Mononuclear cell (primary cell): ENCODE results near the gene MAGI1. TPM values are rescaled to one million over a fixed set of nuclear protein-coding genes. Genes with fewer than 3 reads are reported as not detected.

Source experiments
- H3K27me3 ChIP-seq: 2 replicates; pipeline ENCODE4 v1.6.0; 2011; ENCODE audit warnings: low read length, control low read depth; ENCODE audit not compliant: insufficient read depth
- H3K4me1 ChIP-seq: 2 replicates; pipeline ENCODE4 v1.5.1; 2011; ENCODE audit warnings: mild to moderate bottlenecking, low read length, control low read depth; ENCODE audit not compliant: insufficient read depth
- H3K4me3 ChIP-seq: 2 replicates; pipeline ENCODE4 v1.5.1; 2011; ENCODE audit warnings: mild to moderate bottlenecking, low read length, moderate library complexity
- H3K9me3 ChIP-seq: 2 replicates; pipeline ENCODE4 v1.5.1; 2011; ENCODE audit warnings: low read depth, mild to moderate bottlenecking, control low read depth, low read length
- total RNA-seq: library from RNA; depleted of rRNA; stranded (reverse); fragments of >200 nt; gene quantifications from one replicate; pipeline ENCODE4 v1.2.3, GENCODE V29; 2012

Gene MAGI1
- total RNA-seq, 1 donor: not detected

- Histone ChIP-seq H3K9me3 (no peaks in the 10 kb centered on the region), H3K4me1 (no peaks in the 10 kb centered on the region), H3K4me3 (no peak overlapping the region), H3K27me3 (peaks cover 15% of the 10 kb centered on the region)
These were observed 687.0 kb downstream of the MAGI1 start for GRCh38 chr3:65351753-65352152.

- H3K4me3 ChIP-seq: no peak overlapping the region
- H3K27me3 ChIP-seq: peaks cover 8% of the 10 kb centered on the region
- no peaks in the 10 kb centered on the region for H3K4me1 ChIP-seq
- H3K9me3 ChIP-seq: no peaks in the 10 kb centered on the region
These were observed 687.8 kb downstream of the MAGI1 start for GRCh38 chr3:65350801-65351476.

DNA sequence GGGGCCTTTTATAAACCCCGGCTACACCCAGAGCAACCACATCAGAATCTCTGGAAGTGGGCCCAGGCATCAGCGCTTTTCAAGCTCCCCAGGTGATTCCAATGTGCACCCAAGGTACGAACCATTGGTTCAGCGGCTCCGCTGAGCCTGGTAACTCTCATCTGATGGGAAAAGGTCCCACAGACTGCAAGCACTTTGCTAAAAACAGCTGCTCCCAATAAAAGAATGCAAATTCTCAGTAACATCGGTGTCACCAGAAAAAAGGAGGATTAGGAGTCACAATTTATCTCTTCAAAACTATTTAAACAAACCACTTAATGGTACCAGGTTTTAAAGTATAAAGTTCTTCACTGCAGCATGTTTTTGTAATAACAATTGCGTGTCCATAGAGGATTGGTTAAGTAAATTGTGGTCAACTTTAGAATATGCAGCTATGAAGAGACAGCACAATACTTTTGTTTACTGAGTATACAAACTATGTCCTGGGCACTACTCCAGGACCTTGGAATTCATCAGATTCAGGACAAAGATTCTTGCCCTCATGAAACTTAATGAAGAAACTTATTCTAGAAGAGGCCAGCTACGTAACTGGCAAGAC, 690.2 kb downstream of the MAGI1 start:
- no peaks in the 10 kb centered on the region for H3K27me3 ChIP-seq

GRCh38 chr3:65347166-65347565, 691.6 kb downstream of the MAGI1 start:
- H3K4me3 ChIP-seq: no peak overlapping the region
- H3K4me1 ChIP-seq: no peaks in the 10 kb centered on the region
- H3K9me3 ChIP-seq: no peaks in the 10 kb centered on the region
- H3K27me3 ChIP-seq: no peaks in the 10 kb centered on the region

More for the DNA sequence above, 690.2 kb downstream of the MAGI1 start:
- Histone ChIP-seq H3K4me3 (no peak overlapping the region), H3K4me1 (no peaks in the 10 kb centered on the region), H3K9me3 (no peaks in the 10 kb centered on the region)

GRCh38 chr3:65344846-65345245, 693.9 kb downstream of the MAGI1 start:
- Histone ChIP-seq H3K4me1 (no peaks in the 10 kb centered on the region), H3K4me3 (no peak overlapping the region), H3K9me3 (no peaks in the 10 kb centered on the region), H3K27me3 (no peaks in the 10 kb centered on the region)

DNA sequence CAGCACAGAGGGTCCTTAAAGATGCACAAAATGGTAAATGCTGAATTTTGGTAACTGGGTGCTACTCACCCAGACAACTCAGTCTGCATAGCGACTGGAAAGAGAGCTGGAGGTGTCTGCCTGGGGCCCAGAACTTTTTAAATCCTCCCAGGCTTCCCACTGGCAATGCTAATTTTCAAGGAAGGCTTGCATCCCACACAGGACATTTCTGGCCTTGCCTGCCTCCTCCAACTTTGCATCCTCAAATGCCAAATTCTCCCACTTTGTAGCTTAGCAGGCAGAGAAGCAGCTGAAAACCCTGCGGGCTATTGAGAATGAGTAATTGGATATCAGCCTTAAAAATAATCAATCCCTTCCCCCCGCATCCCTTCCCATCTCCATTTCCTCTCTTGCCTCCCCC, 694.3 kb downstream of the MAGI1 start:
- Histone ChIP-seq H3K4me1 (no peaks in the 10 kb centered on the region), H3K9me3 (no peaks in the 10 kb centered on the region), H3K27me3 (no peaks in the 10 kb centered on the region), H3K4me3 (no peak overlapping the region)

DNA sequence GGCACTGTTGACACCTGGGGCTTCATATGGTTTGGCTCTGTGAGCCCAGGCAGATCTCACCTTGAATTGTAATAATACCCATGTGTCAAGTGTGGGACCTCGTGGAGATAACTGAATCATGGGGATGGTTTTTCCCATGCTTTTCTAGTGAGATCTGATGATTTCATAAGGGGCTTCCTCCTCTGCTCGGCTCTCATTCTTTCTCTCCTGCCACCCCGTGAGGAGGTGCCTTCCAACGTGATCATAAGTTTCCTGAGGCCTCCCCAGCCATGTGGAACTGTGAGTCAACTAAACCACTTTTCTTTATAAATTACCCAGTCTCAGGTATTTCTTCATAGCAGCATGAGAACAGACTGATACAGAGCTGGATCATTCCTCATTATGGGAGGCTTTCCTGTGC, 695.0 kb downstream of the MAGI1 start:
- Histone ChIP-seq H3K27me3 (no peaks in the 10 kb centered on the region), H3K9me3 (no peaks in the 10 kb centered on the region), H3K4me1 (no peaks in the 10 kb centered on the region), H3K4me3 (no peak overlapping the region)

- H3K9me3 ChIP-seq: no peaks in the 10 kb centered on the region
- H3K4me1 ChIP-seq: no peaks in the 10 kb centered on the region
These were observed 695.7 kb downstream of the MAGI1 start for GRCh38 chr3:65343026-65343425.

GRCh38 chr3:65342084-65342683, 696.5 kb downstream of the MAGI1 start:
- no peak overlapping the region for H3K4me3 ChIP-seq
- no peaks in the 10 kb centered on the region for H3K9me3 ChIP-seq
- no peaks in the 10 kb centered on the region for H3K27me3 ChIP-seq
- no peaks in the 10 kb centered on the region for H3K4me1 ChIP-seq

More at GRCh38 chr3:65343026-65343425, 695.7 kb downstream of the MAGI1 start:
- Histone ChIP-seq H3K4me3 (no peak overlapping the region), H3K27me3 (no peaks in the 10 kb centered on the region)

DNA sequence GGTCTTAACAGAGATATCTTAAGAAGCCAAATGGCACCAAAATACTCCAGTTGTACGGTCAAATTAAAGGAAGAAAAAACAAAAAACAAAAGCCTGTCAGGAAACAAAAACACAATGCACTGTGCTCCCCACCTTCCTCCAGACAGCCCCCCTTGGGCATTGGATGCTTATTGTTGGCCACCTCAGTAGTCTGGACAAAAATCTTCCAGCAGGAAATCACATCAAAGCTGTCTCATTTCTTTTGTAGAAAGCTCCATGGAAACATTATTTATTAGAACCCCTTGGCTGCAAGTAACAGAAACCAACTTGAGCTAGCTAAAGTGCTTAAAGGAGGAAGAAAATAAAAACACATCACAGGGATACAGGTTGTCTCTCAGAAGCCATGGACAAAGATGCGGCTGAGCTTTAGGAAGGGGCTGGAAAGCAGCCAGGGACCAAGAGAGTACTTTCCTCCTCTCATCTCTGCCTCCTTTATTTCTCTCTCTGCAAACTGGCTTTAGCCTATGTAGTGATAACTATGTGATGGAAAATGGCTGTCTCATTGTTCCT, 699.5 kb downstream of the MAGI1 start:
- Histone ChIP-seq H3K4me3 (no peak overlapping the region), H3K9me3 (no peaks in the 10 kb centered on the region), H3K4me1 (no peaks in the 10 kb centered on the region), H3K27me3 (no peaks in the 10 kb centered on the region)

DNA sequence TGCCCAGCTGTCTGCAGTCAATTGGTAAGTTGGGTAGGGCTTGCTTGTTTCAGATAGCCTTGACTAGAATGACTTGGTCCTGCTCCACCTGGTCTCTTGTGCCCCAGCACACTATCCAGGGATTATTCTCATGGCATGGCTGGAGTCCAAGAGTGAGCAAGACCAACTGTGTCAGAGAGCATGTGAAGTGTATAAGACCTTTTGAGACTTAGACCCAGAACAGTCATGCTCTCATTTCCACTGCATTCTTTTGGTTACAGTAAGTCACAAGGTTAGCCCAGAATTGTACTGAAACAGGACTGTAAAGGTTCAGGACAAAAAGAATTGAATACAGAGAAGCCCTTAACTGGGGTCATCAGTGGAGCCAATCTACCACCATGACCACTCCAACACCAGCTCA, 700.1 kb downstream of the MAGI1 start:
- H3K4me3 ChIP-seq: no peak overlapping the region
- H3K27me3 ChIP-seq: no peaks in the 10 kb centered on the region
- no peaks in the 10 kb centered on the region for H3K4me1 ChIP-seq
- no peaks in the 10 kb centered on the region for H3K9me3 ChIP-seq

DNA sequence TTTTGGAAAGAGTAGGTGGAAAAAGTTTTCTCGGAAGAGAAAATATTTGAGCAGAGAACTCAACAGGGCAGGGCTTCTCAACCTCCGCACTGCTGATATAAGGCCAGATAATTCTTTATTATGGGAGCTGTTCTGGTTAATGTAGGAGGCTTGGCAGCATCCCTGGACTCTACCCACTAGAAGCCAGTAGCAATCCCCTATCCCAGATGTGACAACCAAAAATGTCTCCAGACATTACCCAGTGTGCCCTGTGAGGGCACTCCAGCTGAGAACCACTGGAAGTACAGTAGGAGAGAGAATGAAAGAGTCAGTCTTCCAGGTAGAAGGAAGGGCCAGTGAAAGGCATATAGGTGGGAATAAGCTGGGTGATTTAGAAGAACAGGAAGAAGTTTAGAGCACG, 703.1 kb downstream of the MAGI1 start:
- Histone ChIP-seq H3K4me3 (no peak overlapping the region), H3K9me3 (no peaks in the 10 kb centered on the region), H3K27me3 (no peaks in the 10 kb centered on the region), H3K4me1 (no peaks in the 10 kb centered on the region)

GRCh38 chr3:65334045-65334665, 704.6 kb downstream of the MAGI1 start:
- Histone ChIP-seq H3K4me3 (no peak overlapping the region), H3K27me3 (no peaks in the 10 kb centered on the region), H3K4me1 (no peaks in the 10 kb centered on the region), H3K9me3 (no peaks in the 10 kb centered on the region)

DNA sequence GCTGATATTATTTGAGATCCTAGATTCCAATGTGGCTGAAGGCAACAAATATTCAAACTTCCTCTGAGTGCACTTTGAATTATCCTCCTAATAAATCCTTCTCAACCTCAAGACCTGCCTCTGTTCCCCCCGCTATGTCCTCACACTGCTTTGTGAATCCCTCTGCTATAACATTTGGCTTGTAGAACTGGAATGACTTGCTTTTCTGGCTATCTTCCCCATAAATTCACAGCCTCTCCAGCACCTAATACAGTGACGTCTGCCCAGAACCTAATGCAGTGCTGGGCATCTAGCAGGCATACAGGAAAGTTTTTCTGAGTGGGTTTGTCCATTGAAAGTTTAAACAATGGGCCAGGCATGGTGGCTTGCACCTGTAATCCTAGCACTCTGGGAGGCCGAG, 707.0 kb downstream of the MAGI1 start:
- Histone ChIP-seq H3K9me3 (no peaks in the 10 kb centered on the region), H3K27me3 (no peaks in the 10 kb centered on the region), H3K4me1 (no peaks in the 10 kb centered on the region), H3K4me3 (no peak overlapping the region)

GRCh38 chr3:65330072-65330471, 708.6 kb downstream of the MAGI1 start:
- Histone ChIP-seq H3K4me1 (no peaks in the 10 kb centered on the region), H3K4me3 (no peak overlapping the region), H3K9me3 (no peaks in the 10 kb centered on the region), H3K27me3 (no peaks in the 10 kb centered on the region)
